Colon (tissue), 2 donors: ENCODE results near the gene EXD3.

ENCODE experiments used
- FAIRE-seq: peaks from 2 replicates; lab custom pipeline; 2012; peaks lifted over from hg19 to GRCh38; lab: Jason Lieb, UNC
- donor health status: control.
- donor health status: control.

The EXD3 gene

GRCh38 chr9:137365552-137366444 is 57.2 kb downstream of the EXD3 start:
- no peak for FAIRE-seq

- FAIRE-seq = no peak
Measured at GRCh38 chr9:137365056-137365455, 57.9 kb downstream of the EXD3 start.

GRCh38 chr9:137359850-137360249 is 63.1 kb downstream of the EXD3 start:
- FAIRE-seq = no peak

GRCh38 chr9:137358126-137358525 is 64.8 kb downstream of the EXD3 start:
- FAIRE-seq = no peak

GRCh38 chr9:137357166-137357565 is 65.8 kb downstream of the EXD3 start:
- no peak for FAIRE-seq

GRCh38 chr9:137355761-137356365 is 67.1 kb downstream of the EXD3 start:
- FAIRE-seq = no peak

- FAIRE-seq = no peak
Measured at GRCh38 chr9:137354845-137355760, 67.9 kb downstream of the EXD3 start.

- no peak for FAIRE-seq
Measured at GRCh38 chr9:137354153-137354844, 68.7 kb downstream of the EXD3 start.

GRCh38 chr9:137353223-137354152 is 69.5 kb downstream of the EXD3 start:
- FAIRE-seq = no peak

- no peak for FAIRE-seq
Measured at GRCh38 chr9:137352511-137353222, 70.3 kb downstream of the EXD3 start.

- no peak for FAIRE-seq
Measured at GRCh38 chr9:137351781-137352501, 71.0 kb downstream of the EXD3 start.

- no peak for FAIRE-seq
Measured at GRCh38 chr9:137350696-137351584, 72.0 kb downstream of the EXD3 start.

GRCh38 chr9:137349471-137350033 is 73.4 kb downstream of the EXD3 start:
- FAIRE-seq = no peak

- FAIRE-seq = no peak
Measured at GRCh38 chr9:137348769-137349470, 74.0 kb downstream of the EXD3 start.

- no peak for FAIRE-seq
Measured at GRCh38 chr9:137347928-137348327, 75.0 kb downstream of the EXD3 start.

- FAIRE-seq = no peak
Measured at GRCh38 chr9:137342482-137342881, 80.5 kb downstream of the EXD3 start.

GRCh38 chr9:137341227-137341626 is 81.7 kb downstream of the EXD3 start:
- FAIRE-seq = no peak
